Hepatocyte (in vitro differentiated cells): Measurements from ENCODE around the gene TMEM39A. TPM values are rescaled to one million over a fixed set of nuclear protein-coding genes. Genes with fewer than 3 reads are reported as not detected.

Source experiments
- DNase-seq: peaks from one replicate; pipeline ENCODE4 v3.0.0-alpha.2; 2016; ENCODE audit warnings: low spot score
- H2AFZ ChIP-seq: fragments of 200-600 bp; sonication (generic); 2 replicates; pipeline ENCODE4 v1.6.0; 2016; ENCODE audit warnings: antibody characterized with exemption, mild to moderate bottlenecking
- H3K27ac ChIP-seq: fragments of 200-600 bp; sonication (generic); 2 replicates; pipeline ENCODE4 v1.5.1; 2016; ENCODE audit warnings: mild to moderate bottlenecking
- H3K27me3 ChIP-seq: fragments of 200-600 bp; sonication (generic); 2 replicates; pipeline ENCODE4 v1.6.1; 2016
- H3K36me3 ChIP-seq: fragments of 200-600 bp; sonication (generic); replicated peaks from 2 replicates; pipeline ENCODE4 v1.5.1; 2016; ENCODE audit warnings: low read depth; ENCODE audit not compliant: insufficient read depth
- H3K4me1 ChIP-seq: fragments of 200-600 bp; sonication (generic); 2 replicates; pipeline ENCODE4 v1.5.1; 2016; ENCODE audit warnings: mild to moderate bottlenecking, moderate library complexity; ENCODE audit not compliant: insufficient read depth
- H3K4me2 ChIP-seq: fragments of 200-600 bp; sonication (generic); 2 replicates; pipeline ENCODE4 v1.6.0; 2016
- H3K4me3 ChIP-seq: fragments of 200-600 bp; sonication (generic); 2 replicates; pipeline ENCODE4 v1.5.1; 2016; ENCODE audit warnings: mild to moderate bottlenecking
- H3K79me2 ChIP-seq: fragments of 200-600 bp; sonication (generic); 2 replicates; pipeline ENCODE4 v1.6.0; 2017; ENCODE audit warnings: mild to moderate bottlenecking
- H3K9me2 ChIP-seq: fragments of 200-600 bp; sonication (generic); replicated peaks from 2 replicates; pipeline ENCODE4 v1.6.0; 2017; ENCODE audit warnings: mild to moderate bottlenecking; ENCODE audit not compliant: insufficient read depth
- H3K9me3 ChIP-seq: fragments of 200-600 bp; sonication (generic); 2 replicates; pipeline ENCODE4 v1.5.1; 2016; ENCODE audit warnings: low read depth, mild to moderate bottlenecking
- H4K20me1 ChIP-seq: fragments of 200-600 bp; sonication (generic); 2 replicates; pipeline ENCODE4 v1.6.0; 2016; ENCODE audit warnings: mild to moderate bottlenecking; ENCODE audit not compliant: insufficient read depth, poor library complexity, severe bottlenecking
- EZH2 ChIP-seq: fragments of 200-600 bp; sonication (generic); IDR thresholded peaks from 2 replicates; pipeline ENCODE4 v1.6.1; 2016; ENCODE audit warnings: antibody characterized with exemption, mild to moderate bottlenecking, borderline replicate concordance
- EZH2phosphoT487 ChIP-seq: fragments of 200-600 bp; sonication (generic); IDR thresholded peaks from one replicate; pipeline ENCODE4 v1.6.1; 2018; ENCODE audit warnings: antibody characterized with exemption, mild to moderate bottlenecking, low read depth, moderate library complexity; ENCODE audit not compliant: unreplicated experiment, severe bottlenecking
- WGBS: methylation state at CpG from one replicate; pipeline ENCODE4 v1.1.6; 2016; ENCODE audit warnings: low lambda C conversion rate; ENCODE audit errors: missing lambda C conversion rate; 5-methylcytosine and 5-hydroxymethylcytosine counted together
- polyA plus RNA-seq: library from polyadenylated mRNA; unstranded; fragments of >200 nt; fragmentation: Nextera tagmentation; extraction: Ambion mirVana; gene quantifications from 2 replicates; pipeline ENCODE4 v1.2.1, GENCODE V29; 2016
- total RNA-seq: library from RNA; depleted of rRNA; stranded (reverse); fragments of >200 nt; gene quantifications from 2 replicates; pipeline ENCODE4 v1.2.3, GENCODE V29; 2014
- TF ChIP-seq, protein P1 (sequence below): fragments of 200-600 bp; sonication (generic); IDR thresholded peaks from 2 replicates; pipeline ENCODE4 v1.5.1; 2016; ENCODE audit warnings: antibody characterized with exemption, mild to moderate bottlenecking; ENCODE audit not compliant: poor library complexity

The TMEM39A gene
- total and polyA plus RNA-seq, 2 experiments from 2014 or later: 46.2 to 77.0 TPM

DNA sequence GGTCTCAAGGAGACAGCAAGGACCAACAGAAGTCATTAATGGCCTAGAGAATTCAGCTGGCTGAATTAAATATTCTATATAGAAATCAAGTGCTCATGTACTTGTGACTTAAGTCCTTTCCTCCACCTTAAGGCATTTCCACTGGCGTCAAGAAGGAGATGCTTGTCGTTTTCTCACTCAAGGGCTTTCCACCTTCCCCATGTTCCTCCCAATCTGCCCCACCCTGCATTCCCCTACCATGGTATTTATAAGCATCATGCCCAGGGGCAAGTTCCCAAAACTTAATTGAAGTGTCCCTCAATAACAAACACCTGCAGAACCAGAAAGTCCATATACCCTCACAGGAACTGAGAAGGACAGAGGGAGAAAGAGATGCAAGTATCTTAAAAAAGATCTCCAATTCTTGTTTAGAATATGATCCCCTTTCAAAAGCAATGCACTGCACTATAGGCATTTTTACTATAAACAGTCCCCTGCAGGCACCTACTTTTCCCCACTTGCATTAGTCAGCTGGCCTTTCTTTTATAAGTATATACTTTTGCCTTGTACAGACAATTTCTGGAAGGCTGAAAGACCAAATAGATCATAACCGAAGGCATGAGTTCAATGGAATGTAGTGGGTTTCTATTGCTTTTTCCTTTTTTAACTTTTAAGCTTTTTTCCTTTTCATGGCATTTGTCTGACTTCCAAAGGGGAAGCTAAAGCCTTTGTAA is 29.6 kb downstream of the TMEM39A start:
- Histone ChIP-seq H4K20me1 (no peaks in the 10 kb centered on the region), H3K9me3 (peaks cover 14% of the 10 kb centered on the region), H3K79me2 (no peaks in the 10 kb centered on the region), H3K4me2 (no peak overlapping the region), H3K27ac (no peak overlapping the region), H3K4me1 (no peaks in the 10 kb centered on the region), H2AFZ (no peak overlapping the region), H3K4me3 (no peak overlapping the region), H3K9me2 (no peaks in the 10 kb centered on the region), H3K27me3 (no peaks in the 10 kb centered on the region), H3K36me3 (peaks cover 12% of the 10 kb centered on the region)
- TF ChIP-seq, protein P1, sequence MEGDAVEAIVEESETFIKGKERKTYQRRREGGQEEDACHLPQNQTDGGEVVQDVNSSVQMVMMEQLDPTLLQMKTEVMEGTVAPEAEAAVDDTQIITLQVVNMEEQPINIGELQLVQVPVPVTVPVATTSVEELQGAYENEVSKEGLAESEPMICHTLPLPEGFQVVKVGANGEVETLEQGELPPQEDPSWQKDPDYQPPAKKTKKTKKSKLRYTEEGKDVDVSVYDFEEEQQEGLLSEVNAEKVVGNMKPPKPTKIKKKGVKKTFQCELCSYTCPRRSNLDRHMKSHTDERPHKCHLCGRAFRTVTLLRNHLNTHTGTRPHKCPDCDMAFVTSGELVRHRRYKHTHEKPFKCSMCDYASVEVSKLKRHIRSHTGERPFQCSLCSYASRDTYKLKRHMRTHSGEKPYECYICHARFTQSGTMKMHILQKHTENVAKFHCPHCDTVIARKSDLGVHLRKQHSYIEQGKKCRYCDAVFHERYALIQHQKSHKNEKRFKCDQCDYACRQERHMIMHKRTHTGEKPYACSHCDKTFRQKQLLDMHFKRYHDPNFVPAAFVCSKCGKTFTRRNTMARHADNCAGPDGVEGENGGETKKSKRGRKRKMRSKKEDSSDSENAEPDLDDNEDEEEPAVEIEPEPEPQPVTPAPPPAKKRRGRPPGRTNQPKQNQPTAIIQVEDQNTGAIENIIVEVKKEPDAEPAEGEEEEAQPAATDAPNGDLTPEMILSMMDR: no peak
- no peak for TF ChIP-seq EZH2
- no peak for TF ChIP-seq EZH2phosphoT487
- no peak for DNase-seq
- WGBS: 98% methylated on average over 3 of the region's 3 CpGs

DNA sequence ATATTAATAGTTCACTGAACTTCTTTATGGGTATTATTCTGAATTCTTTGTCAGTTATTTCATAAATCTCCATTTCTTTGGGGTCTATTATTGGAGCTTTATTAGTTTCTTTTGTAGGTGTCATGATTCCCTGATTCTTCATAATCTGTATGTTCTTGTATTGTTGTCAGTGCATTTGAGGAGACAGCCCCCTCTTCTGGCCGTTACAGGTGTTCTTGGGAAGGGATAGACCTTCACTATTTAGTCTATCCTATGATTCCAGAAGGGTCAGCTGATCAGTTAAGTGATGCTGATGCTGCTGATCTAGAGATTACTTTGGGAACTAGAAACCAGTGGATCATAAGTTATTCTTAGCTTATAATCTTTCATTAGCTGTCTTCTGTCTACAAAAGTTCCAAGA is 34.9 kb downstream of the TMEM39A start:
- H3K27me3 ChIP-seq: no peaks in the 10 kb centered on the region
- TF ChIP-seq, protein P1: no peak
- TF ChIP-seq EZH2: no peak
- no peak for TF ChIP-seq EZH2phosphoT487
- no peak overlapping the region for H3K4me3 ChIP-seq
- no peak overlapping the region for H3K27ac ChIP-seq
- H4K20me1 ChIP-seq: no peaks in the 10 kb centered on the region
- WGBS: 89% methylated on average over 1 of the region's 1 CpG
- H3K9me3 ChIP-seq: peaks cover 51% of the 10 kb centered on the region
- no peaks in the 10 kb centered on the region for H3K9me2 ChIP-seq
- no peak overlapping the region for H2AFZ ChIP-seq
- no peaks in the 10 kb centered on the region for H3K4me1 ChIP-seq
- H3K79me2 ChIP-seq: no peaks in the 10 kb centered on the region
- peaks cover 12% of the 10 kb centered on the region for H3K36me3 ChIP-seq
- DNase-seq: no peak
- H3K4me2 ChIP-seq: no peak overlapping the region

- no peaks in the 10 kb centered on the region for H3K4me1 ChIP-seq
- peaks cover 51% of the 10 kb centered on the region for H3K9me3 ChIP-seq
- no peak overlapping the region for H3K27ac ChIP-seq
- DNase-seq: no peak
- no peak overlapping the region for H2AFZ ChIP-seq
- H4K20me1 ChIP-seq: no peaks in the 10 kb centered on the region
- peaks cover 12% of the 10 kb centered on the region for H3K36me3 ChIP-seq
- no peak overlapping the region for H3K4me2 ChIP-seq
- no peak overlapping the region for H3K4me3 ChIP-seq
- TF ChIP-seq EZH2phosphoT487 (no peak), EZH2 (no peak)
- TF ChIP-seq, protein P1: no peak
- no peaks in the 10 kb centered on the region for H3K9me2 ChIP-seq
- no peaks in the 10 kb centered on the region for H3K27me3 ChIP-seq
- 97% methylated on average over 1 of the region's 1 CpG for WGBS
- no peaks in the 10 kb centered on the region for H3K79me2 ChIP-seq
These were observed 35.7 kb downstream of the TMEM39A start for GRCh38 chr3:119427669-119428068.
